Activated CD4-positive, alpha-beta T cell treated with anti-CD3 and anti-CD28 coated beads, Interleukin-2, amount 50 U/mL, for 1 hour (primary cell): Measurements from ENCODE around the gene CEBPA.

ENCODE experiments used
- DNase-seq: peaks from one replicate; pipeline ENCODE4 v3.0.0-alpha.2; 2020

The CEBPA gene

DNA sequence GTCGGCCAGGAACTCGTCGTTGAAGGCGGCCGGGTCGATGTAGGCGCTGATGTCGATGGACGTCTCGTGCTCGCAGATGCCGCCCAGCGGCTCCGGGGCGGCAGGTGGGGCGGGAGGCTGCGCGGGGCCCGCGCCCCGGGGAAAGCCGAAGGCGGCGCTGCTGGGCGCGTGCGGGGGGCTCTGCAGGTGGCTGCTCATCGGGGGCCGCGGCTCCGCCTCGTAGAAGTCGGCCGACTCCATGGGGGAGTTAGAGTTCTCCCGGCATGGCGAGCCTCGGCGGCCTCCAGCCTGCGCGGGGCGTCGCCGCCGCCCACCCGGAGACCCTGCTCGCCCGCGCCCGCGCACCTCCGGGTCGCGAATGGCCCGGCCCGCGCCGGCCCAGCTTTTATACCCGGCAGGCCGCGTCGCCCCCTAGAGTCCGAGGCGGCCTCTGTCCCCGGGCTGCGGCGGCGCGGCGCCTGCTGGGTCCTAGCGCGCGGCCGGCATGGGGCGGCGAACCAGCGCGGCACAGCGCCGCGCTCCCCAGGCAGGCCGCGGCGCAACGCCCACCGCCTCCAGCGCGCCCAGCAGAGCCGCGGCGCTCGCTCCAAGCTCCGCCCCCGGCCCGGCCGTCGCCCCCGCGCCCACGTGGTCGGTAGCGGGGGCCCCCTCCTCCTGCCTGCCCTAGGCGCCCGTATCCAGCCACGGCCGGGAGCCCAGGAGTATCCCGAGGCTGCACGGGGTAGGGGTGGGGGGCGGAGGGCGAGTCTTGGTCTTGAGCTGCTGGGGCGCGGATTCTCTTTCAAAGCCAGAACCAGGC, at the start of gene CEBPA:
CEBPA (minus strand) TSS at position 360 of the 799 bp plus-strand sequence; CDS start at position 240, 120 bp downstream.
- DNase-seq, result peak; percentile 36

DNA sequence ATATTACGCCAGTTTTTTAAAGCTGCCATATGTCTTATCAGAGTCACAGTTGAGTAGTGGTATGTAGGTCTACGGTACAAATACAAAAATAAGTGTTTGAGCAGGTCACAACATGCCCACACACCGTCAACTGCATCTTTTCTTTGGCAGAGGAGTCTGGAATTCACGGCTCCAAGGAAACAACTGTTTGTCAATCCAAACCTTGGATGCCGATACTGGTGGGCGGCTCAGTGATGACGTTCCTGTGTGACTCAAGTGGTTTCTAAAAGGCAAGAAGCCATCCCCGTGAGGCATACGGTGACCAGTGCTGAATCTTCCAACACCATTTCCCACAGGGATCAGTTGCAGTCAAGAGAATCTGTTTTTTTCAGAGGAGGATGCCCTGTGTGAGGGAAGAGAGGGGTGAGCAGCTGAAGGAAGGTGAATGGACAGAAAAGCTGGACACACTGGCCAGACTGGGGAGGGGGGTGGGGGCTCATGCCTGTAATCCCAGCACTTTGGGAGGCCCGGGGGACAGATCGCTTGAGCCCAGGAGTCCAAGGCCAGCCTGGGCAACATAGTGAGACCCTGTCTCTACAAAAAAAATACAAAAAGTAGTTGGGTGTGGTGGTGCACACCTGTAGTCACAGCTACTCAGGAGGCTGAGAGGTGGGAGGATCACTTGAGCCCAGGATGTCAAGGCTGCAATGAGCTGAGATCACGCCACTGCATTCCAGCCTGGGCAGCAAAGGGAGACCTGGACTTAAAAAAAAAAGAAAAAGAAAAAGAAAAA, 48.4 kb upstream of the CEBPA start:
- DNase-seq, result no peak

DNA sequence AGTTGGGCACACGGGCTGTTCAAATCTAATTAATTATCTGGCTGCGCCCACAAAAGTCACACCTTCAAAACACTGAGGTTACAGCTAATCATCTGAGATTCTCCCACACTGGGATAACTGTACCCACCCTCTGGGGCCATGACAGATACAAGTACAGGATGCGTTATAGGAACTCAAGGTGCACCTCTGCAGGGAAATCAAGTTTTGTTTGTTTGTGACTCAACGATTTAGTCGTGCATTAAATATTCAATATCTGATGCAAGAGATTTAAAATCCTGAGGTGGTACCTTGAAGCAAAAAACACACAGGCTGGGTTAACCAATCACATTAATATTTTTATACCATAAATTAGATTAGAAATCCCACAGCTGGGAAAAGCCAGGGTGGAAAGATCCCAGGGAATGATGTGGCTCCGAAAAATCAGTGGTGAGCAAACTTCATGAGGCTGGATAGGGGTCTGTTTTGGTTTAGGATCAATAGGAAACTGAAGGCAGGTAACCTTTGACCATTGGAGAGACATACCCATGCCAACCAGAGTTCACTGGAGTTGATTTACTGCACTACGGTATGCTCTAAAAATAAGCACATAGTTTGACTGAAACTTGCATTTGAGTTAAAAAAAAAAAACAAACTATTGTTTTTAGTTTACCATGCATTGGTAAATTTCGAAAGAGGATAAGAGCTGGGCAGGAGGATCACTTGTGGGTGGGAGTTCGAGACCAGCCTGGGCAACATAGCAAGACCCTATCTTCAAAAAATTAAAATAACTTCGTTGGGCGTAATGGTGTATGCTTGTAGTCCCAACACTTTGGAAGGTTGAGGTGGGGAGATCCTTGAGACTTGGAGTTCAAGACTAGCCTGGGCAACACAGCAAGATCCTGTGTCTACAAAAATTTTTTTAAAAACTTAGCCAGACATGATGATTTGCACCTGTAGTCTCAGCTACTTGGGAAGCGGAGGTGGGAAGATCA, 47.3 kb upstream of the CEBPA start:
- no peak for DNase-seq

DNA sequence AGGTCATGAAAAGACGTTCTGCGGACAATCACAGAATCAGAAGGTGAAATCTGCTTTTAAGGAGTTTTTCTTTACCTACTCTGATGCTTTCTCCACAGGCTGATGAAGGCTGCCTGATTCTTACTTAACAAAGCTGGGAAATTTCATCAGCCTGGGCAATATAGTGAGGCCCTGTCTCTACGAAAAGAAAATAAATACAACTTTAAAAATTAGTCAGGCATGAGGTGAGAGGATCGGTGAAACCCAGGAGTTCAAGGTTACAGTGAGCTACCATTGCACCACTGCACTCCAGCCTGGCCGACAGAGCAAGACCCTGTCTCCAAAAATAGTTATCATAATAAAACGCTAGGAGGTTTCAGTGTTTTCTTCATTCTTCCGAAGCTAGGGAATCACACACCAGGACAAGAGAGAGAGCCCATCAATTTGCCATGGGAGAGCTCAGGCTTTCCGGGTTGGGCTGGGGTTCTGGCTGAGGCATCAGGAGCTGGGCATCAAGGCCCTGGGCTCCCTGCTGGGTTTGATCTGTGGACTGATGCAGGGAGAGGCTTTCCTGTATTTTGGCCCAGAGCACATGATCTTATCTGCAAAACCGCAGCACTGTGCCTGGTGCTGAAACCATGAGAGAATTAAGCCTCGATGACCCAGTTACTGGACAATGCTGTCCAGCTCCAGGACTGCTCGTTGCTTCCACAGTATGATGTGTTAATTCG, 46.1 kb upstream of the CEBPA start:
- DNase-seq, result no peak

DNA sequence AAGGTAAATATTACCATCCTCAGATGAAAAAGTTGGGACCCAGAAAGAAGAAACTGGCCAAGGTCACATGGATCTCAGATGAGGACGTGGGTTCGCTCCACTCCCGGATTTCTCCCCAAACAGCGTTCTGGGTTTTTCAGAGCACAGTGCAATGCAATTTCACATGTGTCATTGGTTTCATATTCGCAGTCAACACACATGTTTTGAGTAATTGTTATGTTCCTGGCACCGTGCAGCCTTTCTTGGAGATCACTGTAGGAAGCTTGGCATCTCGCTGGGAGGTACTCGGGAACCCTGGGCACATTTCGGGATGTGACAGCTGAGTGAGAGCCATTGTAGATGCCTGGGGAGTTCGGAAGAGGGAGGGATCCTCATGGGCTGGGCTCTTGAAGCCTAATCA, 45.0 kb upstream of the CEBPA start:
- DNase-seq, result no peak

DNA sequence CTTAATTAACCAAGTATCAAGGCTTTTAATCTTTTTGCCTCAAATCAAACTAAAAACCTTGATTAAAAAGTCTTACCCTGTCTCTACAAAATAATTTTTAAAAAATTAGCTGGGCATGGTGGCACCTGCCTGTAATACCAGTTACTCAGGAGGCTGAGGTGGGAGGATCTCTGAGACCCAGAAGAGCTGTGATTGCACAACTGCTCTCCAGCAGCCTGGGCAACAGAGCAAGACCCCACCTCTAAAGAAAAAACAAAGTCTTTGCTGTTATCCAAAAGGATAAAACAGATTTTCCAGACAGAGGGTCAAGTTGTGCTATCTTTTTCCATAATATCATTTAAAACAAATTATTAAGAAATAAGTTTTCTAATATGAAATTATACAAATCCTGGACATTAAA, 44.3 kb upstream of the CEBPA start:
- DNase-seq, result no peak

DNA sequence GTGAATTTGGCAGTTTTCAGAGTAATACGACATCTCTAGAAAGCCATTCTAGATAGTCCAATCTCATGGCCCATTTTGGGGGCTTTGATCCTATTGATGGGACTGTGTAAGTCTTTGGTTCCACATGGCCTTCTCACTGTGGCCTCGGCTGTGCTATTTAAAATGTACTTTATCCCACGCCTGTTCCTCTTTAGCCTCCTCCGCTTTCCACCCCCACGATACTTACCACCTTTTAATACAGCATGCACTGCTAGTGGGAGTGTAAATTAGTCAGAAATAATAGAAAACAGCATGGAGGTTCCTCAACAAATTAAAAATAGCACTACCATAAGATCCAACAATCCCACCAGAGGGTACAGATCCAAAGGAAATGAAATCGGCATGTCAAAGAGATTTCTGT, 42.8 kb upstream of the CEBPA start:
- no peak for DNase-seq

DNA sequence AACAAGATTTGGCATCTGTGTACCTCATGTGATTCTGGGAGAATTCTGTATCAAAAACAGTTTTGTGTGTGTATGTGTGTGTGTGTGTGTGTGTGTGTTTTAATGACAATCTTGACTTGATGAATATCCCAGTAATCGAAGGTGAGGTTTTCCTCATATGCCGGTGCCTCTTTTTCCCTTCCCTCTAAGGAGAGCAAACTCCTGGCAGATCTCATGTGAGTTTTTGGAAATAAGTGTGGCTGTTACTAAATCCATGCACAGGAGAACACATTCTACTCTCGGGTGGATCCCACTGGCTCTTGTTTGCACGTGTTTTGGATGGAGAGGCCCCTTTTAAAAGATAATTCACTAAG, 42.2 kb upstream of the CEBPA start:
- DNase-seq, result no peak

DNA sequence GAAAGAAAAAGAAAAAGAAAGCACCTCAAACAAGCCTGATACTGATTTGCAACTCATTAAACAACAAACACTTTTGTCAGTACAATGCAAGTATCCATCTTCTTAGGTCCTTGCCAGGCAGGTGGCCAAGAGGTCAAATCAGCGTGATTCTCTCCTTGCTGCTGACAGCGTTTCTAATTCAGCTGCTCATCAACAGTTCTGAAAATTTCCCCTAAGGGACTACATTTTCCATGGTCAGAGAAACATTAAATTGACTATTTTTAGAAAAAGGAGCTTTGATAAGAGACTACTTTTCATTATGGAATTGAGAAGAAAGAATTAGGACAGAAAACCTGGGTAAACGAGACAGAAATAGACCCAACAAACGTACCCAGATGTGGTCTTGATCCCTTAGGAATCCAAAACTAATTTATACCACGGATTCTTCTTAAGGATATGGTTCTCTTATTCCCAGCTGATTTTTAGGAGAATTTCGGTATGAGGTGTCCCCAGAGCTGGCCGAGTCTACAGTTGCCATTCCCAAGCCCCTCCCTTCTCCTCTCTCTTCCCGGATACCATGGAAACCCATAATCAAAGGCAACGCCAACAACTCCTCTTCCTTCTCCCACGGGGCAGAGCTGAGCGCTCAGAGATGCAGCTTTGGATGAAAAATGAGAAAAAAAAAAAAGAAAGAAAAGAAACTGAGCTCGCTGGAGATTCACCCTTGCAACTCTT, 41.7 kb upstream of the CEBPA start:
- no peak for DNase-seq

DNA sequence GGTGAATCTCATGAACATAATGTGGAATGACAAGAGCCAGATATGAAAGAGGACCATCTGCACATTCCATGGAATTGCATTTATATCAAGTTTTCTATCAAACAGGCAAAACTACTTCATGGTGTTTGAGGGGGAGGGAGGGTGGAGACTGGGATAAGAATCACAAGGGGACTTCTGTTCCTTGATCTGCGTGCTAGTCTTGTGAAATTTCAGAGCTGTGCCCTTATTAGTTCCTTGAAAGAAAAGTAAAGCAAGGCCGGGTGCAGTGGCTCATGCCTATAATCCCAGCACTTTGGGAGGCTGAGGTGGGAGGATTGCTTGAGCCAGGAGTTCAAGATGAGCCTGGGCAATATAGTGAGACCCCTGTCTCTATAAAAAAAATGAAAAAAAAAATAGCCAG, 41.0 kb upstream of the CEBPA start:
- DNase-seq, result no peak

DNA sequence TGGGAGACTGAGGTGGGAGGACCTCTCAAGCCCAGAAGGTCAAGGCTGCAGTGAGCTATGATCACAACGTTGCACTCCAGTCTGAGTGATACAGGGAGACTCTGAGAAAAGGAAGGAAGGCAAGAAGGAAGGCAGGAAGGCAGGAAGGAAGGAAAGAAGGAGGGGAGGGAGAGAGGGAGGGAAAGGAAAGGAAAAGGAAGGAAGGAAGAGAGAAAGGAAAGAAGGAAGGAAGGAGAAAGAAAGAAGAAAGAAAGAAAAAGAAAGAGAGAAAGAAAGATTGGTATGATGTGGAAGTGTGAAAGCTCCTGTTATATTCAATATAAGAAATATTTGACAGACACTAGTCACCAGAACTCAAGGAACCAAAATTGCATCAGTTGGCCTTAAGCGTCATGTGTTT, 38.7 kb upstream of the CEBPA start:
- no peak for DNase-seq

DNA sequence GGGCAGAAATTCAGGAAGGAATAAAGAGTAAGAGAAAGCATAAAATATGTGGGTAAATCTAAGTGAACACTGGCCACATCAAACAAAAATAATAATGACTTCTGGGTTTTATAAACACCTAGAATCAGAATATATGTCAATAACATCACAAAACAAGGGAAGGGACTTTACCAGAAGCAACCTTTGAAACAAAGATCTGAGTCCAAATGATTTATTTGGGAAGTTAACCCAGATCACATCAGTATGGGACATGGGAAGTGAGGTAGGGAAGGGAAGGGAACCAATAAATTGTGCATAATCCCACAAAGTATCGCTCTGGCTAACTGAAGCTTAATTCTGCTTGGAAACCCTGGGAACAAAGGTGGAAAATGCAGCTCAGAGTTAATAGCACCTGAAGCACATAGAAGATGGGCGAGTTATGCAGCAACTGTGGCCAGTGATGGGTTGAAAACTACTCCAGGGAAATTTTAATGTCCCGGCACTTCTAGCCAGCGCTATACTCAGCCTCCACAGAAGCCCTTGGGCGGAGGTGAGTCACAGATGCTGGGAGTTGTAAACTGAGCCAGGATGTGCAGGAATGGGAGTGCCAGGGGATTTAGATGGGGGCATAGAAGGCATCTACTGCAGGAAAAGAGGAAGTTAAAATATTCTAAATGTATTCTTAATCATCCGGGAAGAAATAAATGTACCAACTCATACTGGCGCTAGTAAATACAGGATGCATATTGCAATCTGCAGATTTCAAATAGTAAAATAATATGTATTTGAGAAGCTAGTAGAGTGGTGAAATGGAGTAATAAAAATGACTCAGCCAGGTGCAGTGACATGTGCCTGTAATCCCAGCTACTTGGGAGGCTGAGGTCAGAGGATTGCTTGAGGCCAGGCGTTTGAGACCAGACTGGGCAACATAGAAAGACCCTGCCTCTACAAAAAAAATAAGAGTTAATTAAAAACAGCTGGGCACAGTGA, 37.0 kb upstream of the CEBPA start:
- DNase-seq, result no peak

DNA sequence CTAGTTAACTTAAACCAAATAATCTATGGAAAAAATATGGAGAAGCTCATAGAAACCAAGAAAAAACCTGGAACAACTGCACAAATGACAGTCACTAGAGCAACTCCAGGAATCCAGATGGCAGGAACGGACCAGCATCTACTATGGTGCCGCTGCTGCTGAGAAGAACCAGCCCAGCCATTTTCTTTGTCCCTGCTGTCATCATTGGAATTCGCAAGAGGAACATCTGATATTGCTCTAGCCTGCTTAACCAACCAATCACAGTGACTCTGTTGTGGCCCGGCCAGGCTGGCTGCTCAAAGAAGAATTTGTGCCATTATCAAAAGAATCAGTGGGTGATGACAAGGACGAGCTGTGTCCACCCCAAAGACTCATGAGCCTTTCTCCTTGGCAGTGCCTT, 33.1 kb upstream of the CEBPA start:
- no peak for DNase-seq

DNA sequence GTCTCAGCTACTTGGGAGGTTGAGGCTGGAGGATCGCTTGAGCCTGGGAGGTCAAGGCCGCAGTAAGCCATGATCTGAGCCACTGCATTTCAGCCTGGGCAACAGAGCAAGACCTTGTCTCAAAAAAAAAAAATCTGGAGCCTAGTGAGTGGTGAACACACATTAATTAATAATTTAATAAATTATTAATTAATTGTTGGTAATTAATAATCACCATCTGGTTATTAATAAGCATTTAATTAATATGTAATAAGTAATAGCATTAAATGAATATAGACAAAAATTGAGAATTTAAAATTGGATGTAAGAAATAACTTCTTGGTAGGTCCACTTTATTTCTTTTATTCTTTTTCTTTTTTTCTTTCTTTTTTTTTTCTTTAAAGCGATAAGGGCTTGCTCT, 31.9 kb upstream of the CEBPA start:
- DNase-seq, result no peak

DNA sequence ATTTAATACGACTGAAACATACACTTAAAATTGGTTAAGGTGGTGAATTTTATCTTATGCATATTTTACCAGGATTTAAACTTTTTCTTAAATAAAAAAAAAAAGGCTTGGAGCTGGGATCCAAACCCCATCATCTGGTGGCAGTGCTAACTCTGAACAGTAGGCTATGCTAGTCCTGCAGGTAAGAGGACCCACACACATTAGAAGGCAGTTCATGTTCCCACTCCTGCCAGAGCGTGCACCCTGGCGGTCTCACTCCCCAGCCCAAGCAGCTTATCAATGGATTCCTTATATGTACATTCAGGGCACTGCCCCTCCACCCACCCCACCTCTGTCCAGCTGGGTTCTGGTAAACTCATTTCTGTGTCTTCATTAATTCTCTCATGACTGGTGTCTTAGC, 31.3 kb upstream of the CEBPA start:
- no peak for DNase-seq

DNA sequence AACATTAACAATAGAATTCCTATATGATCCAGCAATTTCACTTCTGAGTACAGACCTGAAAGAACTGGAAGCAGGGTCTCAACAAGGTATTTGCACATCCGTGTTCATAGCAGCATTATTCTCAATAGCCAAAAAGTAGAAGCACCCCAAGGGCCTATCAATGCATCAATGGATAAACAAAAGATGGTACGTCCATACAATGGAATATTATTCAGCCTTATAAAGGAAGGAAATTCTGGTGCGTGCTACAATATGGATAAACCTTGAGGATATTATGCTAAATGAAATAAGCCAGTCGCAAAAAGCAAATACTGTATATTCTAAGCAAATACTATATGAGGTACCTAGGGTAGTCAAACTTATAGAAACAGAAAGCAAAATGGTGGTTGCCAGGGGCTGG, 30.8 kb upstream of the CEBPA start:
- DNase-seq, result no peak

DNA sequence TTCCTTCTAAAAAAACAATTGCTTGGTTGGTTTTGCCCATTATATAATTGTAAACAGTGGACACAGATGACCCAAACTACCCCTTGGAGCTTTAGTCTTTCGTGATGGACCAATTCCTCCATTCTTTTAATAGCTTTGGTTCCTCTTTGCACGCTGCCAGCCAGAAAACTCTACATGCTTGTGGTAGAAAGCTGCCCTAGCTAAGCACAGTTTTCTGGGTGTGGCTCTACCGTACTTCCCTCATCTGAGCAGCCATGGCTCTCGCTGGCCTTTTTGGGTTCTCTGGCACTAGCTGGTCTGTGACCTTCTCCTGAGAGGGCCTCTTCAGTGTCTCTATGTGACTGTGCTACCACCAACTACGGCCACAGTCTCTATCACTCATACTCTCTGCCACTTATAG, 29.9 kb upstream of the CEBPA start:
- DNase-seq, result no peak

DNA sequence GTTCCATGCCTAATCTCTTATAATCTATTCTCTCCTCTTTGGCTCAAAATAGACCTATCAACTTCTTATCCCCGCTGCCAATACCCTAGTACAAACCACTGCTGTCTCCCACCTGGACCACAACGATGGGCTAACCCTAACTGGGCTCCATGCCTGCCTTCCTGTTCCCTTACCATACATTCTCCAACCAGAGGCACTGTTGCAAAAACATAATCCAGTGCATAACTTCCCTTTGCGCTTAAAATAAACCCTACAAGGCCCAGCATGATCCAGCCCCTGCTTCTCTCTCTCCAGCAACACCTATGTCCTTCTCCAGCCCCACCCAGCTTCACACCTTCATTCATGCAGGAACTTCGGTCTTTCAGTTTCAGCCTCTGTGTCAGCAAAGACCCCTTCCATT, 27.4 kb upstream of the CEBPA start:
- no peak for DNase-seq

DNA sequence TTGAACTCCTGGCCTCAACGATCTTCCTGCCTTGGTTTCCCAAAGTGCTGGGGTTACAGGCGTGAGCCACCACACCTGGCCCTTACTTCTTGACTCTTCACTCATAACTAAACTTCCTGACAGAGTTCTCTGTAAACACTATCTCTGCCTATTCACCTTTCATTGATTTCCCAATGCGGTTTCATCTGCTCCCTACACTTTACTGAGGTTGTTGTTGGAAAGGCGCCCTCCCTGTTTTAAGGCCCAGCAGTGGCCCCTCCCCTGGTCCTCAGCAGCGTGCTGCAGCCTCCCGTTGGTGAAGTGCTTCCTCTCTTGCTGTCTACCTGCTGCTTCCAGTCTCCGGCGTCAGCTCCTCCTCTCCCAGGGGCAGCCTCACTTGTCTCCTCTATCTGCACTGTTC, 26.7 kb upstream of the CEBPA start:
- no peak for DNase-seq

DNA sequence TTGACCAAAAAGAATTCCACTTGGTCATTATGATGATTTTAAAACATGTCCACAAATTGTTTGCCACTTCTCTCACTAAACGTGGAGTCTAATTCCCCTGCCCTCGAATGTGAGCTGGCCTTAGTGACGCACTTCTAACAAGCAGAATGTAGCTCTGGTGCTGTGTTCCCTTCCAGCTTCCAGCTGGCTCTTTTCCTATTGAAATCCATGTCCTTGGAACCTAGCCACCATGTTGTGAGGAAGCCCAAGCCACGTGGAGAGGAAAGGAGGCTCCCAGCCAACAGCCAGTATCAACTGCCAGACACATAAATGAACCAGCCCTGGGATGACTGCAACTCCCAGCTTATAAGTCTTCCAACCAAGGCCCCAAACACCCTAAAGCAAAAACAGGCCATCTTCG, 23.6 kb upstream of the CEBPA start:
- no peak for DNase-seq

DNA sequence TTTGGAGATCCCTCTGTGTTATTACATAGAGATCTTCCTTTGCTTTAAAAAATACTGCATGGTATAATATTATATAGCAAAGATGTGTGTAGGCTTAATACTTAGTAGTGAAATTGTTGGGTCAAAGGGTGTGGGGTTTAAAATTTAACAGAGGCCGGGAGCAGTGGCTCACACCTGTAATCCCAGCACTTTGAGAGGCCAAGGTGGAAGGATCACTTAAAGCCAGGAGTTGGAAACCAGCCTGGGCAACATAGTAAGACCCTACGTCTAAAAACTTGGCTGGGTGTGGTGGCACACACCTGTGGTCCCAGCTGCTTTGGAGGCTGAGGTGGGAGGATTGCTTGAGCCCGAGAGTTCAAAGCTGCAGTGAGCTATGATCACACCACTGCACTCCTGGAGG, 22.3 kb upstream of the CEBPA start:
- no peak for DNase-seq
